ENCODE results near the gene TEX22. TPM values are rescaled to one million over a fixed set of nuclear protein-coding genes. Genes with fewer than 3 reads are reported as not detected.

Gene TEX22
- total and polyA plus RNA-seq, 9 donors, result 0.11 to 5.1 (median 2.5) TPM; not detected in 1

GRCh38 chr14:105449276-105450122 is 51.2 kb downstream of the TEX22 start:
- Histone ChIP-seq H3K4me3 (no peak overlapping the region), H3K27me3 (no peaks in the 10 kb centered on the region), H3K9me3 (no peaks in the 10 kb centered on the region), H3K4me1 (ENCODE audit: insufficient read depth) (no peaks in the 10 kb centered on the region), H3K27ac (no peak overlapping the region), H3K36me3 (no peaks in the 10 kb centered on the region)
- TF ChIP-seq CTCF (IDR thresholded peaks at IDR 0.05) (no peak), POLR2A (IDR thresholded peaks at IDR 0.05) (no peak), EP300 (IDR thresholded peaks at IDR 0.05) (no peak)
- WGBS, 3 donors, result 88 to 91% (median 88%) methylated on average over 38 to 47 of the region's 47 CpGs
- intact Hi-C loops (cut with DNase I), result no loop called here
- DNase-seq, result no peak

- Histone ChIP-seq H3K4me1 (ENCODE audit: insufficient read depth) (no peaks in the 10 kb centered on the region), H3K9me3 (no peaks in the 10 kb centered on the region), H3K27ac (no peak overlapping the region), H3K4me3 (no peak overlapping the region), H3K36me3 (no peaks in the 10 kb centered on the region), H3K27me3 (no peaks in the 10 kb centered on the region)
- no peak for TF ChIP-seq CTCF (IDR thresholded peaks at IDR 0.05)
- no peak for TF ChIP-seq POLR2A (IDR thresholded peaks at IDR 0.05)
- TF ChIP-seq EP300 (IDR thresholded peaks at IDR 0.05), result no peak
- DNase-seq, result no peak
- 88 to 89% (median 88%) methylated on average over 22 of the region's 22 CpGs for WGBS, 3 donors
- intact Hi-C loops (cut with DNase I), result no loop called here
These were observed 51.8 kb downstream of the TEX22 start for GRCh38 chr14:105450123-105450505.

- Histone ChIP-seq H3K27me3 (no peaks in the 10 kb centered on the region), H3K4me1 (ENCODE audit: insufficient read depth) (no peaks in the 10 kb centered on the region), H3K36me3 (no peaks in the 10 kb centered on the region), H3K27ac (no peak overlapping the region), H3K9me3 (no peaks in the 10 kb centered on the region), H3K4me3 (no peak overlapping the region)
- 85 to 90% (median 88%) methylated on average over 29 of the region's 29 CpGs for WGBS, 3 donors
- intact Hi-C loops (cut with DNase I), result no loop called here
- peak in 1 of 5 donors; percentile 27 for DNase-seq
- TF ChIP-seq POLR2A (IDR thresholded peaks at IDR 0.05) (no peak), EP300 (IDR thresholded peaks at IDR 0.05) (no peak)
These were observed 52.8 kb downstream of the TEX22 start for GRCh38 chr14:105450864-105451720.

- Histone ChIP-seq H3K4me3 (no peak overlapping the region), H3K27me3 (no peaks in the 10 kb centered on the region), H3K9me3 (no peaks in the 10 kb centered on the region), H3K27ac (no peak overlapping the region), H3K36me3 (no peaks in the 10 kb centered on the region), H3K4me1 (ENCODE audit: insufficient read depth) (no peaks in the 10 kb centered on the region)
- DNase-seq, result no peak
- 85 to 89% (median 86%) methylated on average over 14 of the region's 14 CpGs for WGBS, 3 donors
- intact Hi-C loops (cut with DNase I), result no loop called here
- TF ChIP-seq POLR2A (IDR thresholded peaks at IDR 0.05) (no peak), EP300 (IDR thresholded peaks at IDR 0.05) (no peak), CTCF (IDR thresholded peaks at IDR 0.05) (no peak)
These were observed 54.6 kb downstream of the TEX22 start for GRCh38 chr14:105452963-105453362.

Data from ovary (tissue), 9 donors.